Stimulated activated CD4-positive, alpha-beta T cell treated with anti-CD3 and anti-CD28 coated beads, Interleukin-4, amount 100 ng/mL, for 1 hour (primary cell): ENCODE measurements around the gene SSNA1.

ENCODE experiments used
- DNase-seq: peaks from one replicate; pipeline ENCODE4 v3.0.0-alpha.2; 2020

Gene SSNA1

DNA sequence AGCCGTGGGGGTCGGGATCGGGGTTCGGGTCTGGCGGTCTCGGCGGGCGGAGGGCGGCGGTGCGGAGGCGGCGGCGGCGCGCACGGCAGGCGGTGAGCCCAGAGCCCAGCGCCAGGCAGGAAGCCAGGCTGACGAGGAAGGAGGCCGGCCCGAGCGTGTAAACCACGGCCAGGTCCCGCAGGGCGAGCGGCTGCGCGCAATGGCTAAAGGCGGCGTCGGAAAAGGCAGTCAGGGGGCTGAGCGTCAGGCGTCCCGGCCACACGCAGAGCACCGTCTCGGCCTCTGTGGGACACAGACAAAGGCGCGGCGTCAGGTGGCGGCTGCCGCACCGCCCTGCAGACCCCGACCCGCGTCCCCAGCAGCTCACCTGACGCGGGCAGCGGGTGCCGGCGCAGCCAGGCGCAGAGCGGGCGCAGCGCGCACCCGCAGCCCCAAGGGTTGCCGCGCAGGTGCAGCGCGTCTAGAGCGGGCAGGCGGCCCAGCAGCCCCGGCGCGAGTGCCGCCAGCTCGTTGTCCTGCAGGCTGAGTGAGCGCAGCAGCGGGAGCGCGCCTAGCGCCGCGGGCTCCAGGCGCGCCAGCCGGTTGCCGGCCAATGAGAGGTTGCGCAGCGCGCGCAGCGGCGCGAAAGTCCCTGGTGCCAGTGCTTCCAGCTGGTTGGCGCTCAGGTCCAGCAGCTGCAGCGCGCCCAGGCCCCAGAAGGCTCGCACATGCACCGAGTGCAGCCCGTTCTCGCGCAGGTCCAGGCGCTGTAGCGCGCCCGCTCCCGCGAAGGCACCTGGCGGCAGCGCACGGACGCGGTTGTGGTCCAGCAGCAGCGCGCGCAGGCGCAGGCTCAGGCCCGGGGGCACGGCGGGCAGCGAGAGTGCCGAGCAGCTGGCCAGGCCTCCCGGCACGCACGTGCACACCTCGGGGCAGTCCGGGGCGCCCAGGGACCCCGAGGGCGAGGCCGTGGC, 19.3 kb upstream of the SSNA1 start:
- DNase-seq = no peak

DNA sequence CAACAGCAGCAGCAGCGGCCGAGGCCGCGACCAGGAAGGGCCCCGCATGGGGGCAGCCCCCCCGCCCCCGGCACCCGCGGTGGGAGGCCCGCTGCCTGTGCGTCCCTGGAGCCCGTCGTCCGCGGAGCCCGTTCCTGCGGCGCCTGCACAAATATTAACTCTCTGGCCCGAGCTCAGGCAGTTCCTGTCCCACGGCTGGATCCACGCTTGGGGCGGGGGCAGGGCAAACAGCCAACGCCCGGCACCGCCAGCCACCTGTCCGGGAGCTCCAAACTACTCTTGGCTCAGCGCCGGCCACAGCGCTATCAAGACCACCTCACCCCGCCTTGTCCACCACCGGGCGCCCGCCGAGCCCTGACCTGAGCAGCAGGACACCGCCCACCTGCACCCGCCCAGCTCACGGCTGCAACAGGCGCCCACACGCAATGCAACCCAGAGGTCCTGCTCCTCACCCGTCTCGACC, 18.5 kb upstream of the SSNA1 start, which contains the start of gene LRRC26:
Gene LRRC26, minus strand, starts transcription at position 156 of the 463 bp plus-strand sequence. Its CDS starts 108 bp downstream, at position 48.
- no peak for DNase-seq

DNA sequence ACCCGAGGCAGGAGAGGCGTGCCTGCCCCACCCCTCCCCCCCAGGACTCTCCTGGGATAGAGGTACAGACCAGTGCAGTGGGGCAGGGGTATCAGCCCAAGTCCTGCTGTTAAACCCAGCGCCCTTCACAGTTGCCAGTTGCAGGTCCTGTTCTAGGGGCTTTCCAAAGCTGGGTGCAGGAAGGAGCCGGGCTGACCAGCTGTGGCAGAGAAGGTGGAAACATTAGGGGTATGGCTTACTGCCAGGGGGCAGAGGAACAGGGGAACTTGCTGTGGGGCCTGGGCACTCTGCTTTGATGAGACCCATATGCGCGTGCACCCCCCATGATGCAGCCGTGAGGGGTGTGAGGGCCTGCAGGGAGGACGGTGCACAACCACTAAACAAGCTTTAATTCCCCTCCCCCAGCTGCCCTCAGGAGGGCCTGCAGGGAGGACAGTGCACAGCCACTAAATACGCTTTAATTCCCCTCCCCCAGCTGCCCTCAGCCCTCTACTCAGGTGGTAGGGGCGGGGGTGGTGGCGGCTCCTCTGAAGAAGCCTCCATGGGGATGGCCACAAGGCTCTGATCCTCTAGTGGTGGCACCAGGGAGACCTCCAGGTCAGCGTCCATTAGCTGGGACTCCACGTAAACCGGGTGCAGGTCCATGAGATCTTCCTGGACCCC, 17.9 kb upstream of the SSNA1 start:
- DNase-seq = no peak

DNA sequence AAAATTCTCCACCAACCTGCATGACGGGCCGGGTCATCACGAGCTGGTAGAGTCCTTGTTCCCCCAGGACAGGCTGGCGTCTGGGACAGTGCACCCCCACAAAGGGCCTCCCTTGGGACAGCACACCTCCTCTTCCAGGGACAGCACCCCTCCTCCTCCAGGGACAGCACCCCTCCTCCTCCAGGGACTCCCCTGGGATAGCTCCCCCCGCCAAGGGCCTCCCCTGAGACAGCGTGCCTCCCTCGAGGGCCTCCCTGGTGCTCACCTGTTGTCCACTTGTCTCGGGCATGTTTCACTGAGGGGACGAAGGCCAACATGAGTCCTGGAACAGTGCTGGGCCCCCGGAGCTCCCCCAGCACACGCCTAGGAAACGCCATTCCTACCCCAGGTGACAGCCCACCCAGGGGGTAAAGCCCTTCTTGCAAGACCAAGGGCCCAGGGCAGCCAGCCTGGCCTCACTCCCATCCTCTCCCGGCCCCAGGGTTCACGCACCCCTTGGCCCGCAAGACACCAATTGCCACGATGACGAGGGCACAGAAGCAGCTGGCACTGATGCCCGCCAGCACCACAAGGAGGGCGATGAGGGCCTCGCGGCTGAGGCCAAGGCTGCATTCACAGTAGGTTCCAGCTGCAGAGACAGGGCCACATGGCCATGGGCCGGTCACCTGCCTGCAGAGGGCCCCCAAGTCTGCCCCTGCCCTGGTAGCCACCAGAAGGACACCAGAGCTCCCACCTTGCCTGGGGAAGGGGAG, 17.2 kb upstream of the SSNA1 start:
- DNase-seq = no peak

DNA sequence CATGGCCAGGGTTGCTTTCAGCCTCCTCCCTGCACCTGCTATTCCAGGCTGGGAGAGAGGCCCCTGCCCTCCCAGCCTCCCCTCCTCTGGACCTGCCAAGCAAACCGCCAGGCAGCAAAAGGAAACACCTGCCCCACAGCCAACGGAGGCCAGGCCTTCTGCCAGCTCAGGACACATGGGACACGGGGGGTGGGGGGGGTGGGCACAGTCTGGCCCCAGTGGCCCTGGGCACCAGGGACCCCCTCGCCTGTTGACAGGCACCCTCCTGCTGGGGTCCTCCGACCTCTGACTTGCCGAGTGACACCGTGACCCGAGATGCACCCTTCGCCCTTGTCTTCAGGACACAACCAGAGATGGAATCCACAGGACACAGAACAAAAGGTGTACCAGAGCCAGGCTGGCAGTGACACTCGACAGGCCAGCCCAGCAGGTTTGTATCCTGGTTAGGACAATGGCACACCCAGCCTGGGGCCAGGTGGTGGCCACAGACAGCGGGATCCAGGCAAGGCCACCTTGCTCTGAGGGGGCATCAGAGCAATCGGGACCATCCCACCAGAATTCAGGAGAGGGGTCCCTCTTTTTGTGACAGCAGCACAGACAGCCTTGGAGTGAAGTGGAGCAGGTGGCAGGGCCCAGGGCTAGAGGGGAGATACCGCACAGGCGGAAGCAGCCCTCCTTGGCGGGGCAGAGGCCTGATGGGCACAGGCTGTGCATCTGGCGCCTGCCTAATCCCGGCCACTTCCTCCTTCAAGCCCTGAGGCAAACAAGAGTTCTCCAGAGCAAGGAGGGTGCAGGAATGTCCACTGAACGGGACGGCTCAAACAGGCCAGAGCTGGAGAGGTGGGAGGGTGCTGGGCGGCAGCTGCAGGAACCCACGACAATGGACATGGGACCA, 15.3 kb upstream of the SSNA1 start:
- no peak for DNase-seq

DNA sequence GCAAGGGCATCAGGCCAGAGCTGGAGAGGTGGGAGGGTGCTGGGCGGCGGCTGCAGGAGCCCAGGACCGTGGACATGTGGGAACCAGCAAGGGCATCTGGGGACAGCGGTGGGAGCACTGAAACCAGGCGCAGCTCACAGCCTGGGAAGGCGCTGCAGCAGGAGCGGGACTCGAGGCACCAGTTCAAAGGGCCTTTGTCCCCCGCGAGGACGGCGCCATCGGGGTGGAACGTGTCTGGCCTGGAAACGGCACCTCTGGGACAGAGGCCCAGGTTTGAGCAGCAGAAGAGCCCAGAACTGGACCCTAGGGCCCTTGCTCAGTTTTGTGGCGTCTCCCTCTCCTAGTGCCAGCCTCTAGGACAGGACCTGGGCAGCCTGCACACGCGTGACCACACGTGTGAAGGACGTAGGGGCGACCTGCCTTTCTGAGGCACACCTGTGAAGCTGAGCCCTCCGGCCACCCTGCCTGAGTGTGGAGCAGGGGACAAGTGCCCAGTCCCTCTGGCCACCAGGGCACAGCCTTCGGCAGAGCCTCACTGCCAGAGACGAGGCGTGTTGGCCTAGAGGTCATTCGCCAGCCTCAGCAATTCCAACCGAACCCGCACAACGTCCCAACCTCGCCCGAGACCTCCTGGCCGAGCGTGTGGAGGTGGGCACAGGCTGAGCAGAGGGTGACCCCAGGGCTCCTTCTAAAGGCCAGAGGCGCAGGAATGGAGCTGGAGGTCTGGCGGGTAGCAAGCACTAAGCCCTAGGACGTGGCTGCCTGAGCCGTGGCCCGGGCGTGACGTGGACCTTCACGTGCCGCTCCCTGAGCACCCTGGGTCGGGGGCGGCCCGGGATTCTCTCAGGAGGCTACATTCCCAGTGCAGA, 14.4 kb upstream of the SSNA1 start:
- no peak for DNase-seq

DNA sequence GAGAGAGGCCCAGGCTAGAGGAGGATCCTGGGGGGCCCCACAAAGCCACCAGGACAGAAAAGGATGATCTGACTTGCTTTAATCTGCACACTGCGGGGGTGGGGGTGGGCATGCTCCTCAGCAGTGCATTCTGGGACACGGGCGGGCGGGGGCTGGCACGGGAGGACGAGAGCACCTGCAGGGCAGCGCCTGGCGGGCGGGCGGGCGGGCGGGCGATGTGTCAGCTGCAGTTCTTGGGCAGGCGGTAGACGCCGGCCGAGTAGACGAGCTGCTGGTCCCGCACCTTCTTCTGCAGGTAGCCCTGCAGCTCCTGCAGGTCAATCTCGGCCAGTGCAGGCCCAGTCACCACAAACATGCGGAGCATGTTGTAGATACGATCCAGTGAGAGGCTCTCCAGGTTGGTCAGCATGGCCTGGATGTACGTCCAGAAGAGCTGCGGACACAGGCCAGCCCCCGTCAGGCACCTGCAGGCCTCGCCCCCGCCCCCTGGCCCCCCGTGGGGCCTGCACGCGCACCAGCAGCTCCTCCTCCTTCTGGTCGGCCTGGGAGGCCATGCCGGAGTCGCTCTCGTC, 13.7 kb upstream of the SSNA1 start:
- DNase-seq = peak; percentile 33

DNA sequence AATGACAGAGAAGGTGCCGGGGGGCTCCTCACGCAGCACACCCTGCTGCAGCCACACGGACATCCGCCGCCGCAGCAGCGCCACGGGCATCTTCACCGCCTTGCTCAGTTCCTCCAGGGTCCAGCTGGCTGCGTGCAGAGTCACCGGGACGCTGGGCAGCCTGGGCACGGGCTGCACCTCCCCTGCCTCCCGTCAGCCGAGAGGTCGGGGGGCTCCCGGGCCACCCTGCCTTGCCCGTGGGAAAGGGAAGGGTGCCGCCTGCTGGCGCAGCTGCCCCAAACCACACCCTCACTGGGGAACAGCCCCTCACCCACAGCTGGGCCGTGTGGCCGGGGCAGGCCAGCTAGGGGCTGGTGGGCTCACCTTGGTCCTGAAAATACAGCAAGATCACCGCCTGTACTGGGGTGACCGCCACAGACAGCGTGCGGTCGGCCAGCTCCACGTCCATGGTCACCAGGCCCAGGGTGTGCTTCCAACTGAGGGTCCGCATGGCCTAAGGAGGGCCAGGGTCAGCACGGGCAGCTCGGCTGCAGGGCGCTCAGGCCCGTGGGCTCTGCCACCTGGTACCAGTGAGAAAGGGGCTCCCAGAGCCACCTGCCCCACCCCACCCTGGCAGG, 13.0 kb upstream of the SSNA1 start:
- no peak for DNase-seq

DNA sequence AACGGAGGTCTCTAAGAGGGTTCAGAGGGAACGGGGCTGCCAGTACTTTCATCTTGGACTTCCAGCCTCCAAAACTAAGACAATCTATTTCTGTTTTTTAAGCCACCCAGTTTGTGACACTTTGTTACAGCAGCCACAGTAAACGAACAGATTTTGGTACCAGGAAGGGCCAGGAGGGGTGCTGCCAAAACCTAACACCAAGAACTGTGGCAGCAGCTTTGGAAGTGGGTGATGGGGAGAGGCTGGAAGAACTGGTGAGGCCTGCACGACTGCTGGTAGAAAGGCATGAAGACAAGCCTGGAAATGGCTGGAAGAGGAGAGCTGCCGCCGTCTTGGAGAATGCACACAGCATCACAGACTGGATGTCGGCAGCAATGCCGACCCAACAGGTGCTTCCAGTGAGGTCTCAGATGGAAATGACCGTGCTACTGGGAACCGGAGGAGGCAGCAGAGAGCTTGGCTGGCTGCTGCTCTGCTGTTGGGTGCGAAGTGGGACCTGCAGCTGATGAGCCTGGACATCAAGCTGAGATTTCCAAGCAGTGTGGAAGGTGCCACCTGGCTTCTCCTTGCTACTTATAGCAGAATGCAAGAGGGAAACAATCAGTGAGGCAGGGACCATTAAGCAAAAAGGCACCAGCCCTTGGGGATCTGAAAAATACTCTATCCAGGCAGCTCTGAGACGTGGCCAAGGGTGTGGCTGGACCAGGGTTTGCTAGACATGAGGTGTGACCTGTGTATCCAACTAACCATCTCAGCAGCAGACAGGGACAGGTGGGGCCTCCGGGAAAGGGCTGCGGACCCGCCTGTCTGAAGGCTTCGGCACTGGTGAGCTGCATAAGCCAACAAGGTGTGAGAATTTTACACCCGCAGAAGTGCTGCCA, 11.9 kb upstream of the SSNA1 start:
- peak; percentile 26 for DNase-seq

DNA sequence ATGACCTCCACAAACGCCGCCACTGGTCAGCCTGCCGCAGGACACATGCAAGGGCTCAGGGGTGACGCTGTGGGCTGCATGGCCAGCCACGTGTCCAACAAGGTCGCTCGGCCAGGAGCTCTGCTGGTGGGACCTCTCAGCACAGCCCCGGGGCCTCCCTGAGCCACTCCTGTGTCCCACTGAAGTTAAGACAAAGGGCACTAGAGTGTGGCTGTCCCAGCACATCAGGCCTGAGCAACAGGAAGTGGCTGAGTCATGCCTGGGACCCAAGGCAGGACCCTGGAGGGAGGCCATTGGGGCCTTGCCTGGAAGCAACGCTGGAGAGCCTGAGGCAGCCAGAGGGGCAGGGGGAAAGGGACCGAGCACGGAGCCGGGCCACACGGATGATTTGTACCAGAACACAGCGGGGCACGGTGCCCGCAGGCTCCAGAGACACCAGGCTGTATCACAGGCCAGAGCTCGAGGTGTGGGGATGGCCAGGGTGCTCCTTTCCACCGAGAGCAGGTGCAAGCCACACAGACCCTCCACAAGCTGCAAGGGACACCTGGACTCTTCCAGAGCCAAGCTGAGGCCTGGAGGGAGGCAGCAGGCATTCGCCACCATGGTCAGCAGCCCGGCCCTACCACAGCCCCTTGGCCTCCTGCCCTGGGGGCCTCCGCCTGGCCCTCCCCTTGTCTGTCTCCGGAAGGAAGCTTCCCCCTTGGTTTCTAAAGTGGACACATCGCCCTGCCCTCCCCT, 10.1 kb upstream of the SSNA1 start:
- DNase-seq = no peak

DNA sequence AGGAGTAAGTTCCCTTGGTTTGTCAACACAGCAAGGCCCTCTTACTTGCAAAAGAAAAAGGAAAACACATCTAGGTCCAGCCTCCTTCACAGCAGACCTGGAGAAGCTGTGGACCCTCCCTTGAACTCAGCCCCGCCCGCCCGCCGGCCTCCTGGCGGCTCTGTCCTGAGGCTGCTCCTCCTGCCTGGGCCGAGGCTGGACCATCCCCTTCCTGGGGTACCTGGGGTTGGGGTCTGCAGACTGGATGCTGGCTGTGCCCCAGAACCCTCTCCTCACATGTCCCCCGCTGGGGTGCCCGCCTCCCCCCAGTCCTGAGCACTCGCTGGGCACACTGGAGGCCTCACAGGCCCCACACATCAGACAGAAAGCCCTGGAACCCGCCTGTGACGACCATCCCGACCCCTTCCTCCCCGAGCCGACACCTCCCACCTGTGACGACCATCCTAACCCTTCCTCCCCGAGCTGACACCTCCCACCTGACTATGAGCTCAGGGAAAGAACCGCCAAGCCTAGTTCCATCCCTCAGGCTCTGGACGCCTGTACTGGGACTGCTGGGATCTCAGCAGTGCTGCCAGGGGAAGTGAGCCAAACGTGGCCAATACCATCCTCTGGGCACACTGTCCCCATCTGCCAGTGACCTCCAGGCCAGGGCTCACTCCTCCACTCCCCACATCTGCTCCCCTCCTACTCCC, 9.4 kb upstream of the SSNA1 start:
- DNase-seq = no peak

DNA sequence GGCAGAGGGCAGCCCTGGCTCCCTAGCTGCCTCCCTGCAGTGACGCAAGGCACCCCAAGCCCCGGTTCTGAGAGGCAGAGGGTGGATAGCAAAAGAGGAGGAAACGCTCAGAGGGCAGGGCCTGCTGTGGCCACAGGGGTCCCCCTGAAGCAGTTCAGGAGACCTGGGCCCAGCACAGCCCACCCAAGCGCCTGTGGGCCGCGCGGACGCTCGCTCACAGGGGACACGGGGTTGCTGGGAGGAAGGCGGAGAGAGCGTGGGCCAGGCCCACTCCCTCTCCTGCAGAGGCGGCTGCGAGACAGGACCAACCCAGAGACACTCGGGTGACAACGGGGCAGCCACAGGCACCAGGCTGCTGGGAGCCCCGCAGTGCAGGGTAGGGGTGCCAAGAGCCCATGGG, 8.7 kb upstream of the SSNA1 start:
- no peak for DNase-seq

DNA sequence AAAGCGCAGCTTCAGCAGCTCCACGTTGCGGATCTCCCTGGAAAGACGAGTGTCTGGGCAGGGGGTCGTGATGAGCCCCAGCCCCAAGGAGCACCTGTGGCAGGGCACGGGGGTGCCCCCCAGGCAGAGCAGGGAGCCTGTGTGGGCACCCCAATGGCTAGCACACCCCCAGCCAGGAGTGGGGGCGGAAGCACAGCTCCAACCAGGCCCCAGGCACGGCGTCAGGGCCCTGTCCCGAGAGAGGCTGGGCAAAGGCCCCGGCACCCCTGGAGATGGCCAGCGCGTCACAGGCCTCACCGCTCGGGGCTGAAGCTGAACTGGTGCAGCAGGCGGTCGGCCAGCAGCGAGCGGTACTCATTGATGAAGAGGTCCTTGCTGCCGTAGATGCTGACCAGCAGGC, 8.0 kb upstream of the SSNA1 start:
- no peak for DNase-seq

DNA sequence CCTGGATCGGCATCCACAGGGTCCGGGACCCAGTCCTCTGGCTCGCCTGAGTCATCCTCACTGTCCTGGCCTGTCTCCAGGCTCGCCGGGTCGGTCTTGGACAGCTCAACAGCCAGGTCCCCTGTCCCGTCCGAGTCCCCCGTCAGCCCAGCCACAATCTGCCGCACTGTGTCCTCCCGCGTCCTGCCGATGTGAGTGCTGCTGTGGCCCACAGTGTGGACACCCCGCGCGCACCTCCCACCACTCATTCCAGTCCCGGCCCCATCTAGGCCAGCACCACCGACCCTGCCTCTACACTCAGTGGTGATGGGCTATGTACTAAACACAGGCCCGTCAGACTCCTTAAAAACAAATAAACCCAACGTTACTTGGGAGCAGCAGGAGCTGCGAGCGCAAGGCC, 6.8 kb upstream of the SSNA1 start:
- no peak for DNase-seq

DNA sequence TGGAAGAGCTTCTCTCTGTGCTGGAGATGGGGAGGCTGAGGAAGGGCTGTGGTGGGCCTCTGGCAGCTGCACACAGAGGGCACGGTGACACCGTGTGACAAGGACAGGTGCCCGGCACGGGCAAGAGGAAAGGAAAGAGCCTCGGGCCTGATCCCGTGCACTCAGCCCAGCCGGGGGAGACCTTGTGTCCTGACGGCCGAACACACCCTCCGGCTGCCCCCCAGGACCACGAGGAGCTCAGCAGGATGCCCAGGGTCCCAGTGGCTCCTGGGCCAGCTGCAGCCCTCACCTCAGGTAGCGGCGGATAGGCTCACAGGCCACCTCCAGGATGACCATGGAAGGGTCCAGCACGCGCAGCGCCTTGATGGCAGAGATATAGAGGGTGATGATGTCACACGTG, 5.6 kb upstream of the SSNA1 start:
- no peak for DNase-seq

DNA sequence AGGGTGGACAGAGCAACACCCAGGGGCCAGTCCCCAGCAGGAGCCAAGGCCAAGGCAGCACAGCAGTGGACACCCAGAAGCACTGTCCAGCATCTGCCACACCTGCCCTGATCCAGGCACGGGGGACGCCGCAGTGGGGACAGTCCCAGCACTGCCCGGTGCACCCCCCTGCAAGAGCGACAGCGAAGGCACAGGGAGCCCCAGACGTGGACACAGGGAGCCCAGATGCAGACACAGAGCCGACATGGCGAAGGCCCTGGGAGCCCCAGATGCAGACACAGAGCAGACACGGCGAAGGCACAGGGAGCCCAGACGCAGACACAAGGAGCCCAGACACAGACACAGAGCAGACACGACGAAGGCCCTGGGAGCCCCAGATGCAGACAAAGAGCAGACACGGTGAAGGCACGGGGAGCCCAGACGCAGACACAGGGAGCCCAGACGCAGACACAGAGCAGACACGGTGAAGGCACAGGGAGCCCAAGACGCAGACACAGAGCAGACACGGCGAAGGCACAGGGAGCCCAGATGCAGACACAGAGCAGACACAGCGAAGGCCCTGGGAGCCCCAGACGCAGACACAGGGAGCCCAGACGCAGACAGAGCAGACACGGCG, 4.4 kb upstream of the SSNA1 start:
- DNase-seq = no peak

DNA sequence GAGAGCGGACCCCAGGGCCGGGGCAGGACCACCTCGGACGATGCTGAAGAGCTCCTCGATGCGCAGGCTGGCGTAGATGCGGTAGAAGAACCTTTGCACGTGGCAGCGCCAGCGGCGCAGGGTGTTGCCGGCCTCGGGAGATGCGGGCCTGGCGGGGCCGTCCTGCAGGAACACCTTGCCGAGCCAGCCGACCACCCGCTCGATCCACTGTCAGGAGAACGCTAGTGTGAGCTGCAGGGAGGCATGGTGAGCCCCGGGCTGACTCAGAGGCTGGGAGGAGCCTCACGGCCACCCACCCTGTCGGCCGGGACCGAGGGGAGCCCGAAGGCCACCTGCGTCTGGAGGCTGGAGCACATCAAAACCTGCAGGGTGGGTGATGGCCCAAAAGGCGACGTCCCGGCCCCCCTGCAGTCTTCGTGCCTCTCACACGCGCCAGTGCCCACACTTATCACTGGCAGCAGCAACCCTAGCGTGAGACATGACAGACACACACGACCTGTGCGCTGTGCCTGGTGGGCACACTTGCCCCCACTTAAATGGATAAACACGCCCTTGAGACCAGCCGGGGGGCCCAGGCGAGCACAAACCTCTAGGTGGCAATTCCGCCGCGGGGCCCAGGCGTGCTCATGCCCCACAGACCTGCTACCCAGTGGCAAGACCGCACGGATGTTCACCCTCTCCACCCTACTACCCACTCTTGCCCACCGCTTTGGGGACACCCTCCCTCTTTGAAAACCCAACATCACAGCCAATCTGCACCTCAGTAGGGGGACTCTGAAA, 3.4 kb upstream of the SSNA1 start:
- no peak for DNase-seq
